ENCODE measurements around the gene RBM3.

DNA sequence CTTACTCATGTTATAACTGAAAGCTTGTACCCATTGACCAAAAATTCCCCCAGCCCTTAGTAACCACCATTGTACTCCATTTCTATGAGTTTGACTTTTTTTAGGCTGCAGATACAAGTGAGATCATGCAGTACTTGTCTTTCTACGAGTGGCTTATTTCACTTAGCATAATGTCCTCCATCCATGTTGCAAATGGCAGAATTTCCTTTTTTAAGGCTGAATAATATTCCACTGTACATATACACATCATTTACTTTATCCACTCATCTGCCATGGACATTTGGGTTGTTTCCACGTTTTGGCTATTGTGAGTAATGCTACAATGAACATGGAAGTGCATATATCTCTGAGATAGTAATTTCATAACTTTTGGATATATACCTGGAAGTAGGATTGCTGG is 10.4 kb downstream of the RBM3 start:
- TF ChIP-seq, protein P1, sequence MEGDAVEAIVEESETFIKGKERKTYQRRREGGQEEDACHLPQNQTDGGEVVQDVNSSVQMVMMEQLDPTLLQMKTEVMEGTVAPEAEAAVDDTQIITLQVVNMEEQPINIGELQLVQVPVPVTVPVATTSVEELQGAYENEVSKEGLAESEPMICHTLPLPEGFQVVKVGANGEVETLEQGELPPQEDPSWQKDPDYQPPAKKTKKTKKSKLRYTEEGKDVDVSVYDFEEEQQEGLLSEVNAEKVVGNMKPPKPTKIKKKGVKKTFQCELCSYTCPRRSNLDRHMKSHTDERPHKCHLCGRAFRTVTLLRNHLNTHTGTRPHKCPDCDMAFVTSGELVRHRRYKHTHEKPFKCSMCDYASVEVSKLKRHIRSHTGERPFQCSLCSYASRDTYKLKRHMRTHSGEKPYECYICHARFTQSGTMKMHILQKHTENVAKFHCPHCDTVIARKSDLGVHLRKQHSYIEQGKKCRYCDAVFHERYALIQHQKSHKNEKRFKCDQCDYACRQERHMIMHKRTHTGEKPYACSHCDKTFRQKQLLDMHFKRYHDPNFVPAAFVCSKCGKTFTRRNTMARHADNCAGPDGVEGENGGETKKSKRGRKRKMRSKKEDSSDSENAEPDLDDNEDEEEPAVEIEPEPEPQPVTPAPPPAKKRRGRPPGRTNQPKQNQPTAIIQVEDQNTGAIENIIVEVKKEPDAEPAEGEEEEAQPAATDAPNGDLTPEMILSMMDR (IDR thresholded peaks at IDR 0.05): no peak
- no peak for TF ChIP-seq POLR2A (IDR thresholded peaks at IDR 0.05)

Data from adrenal gland (tissue), 5 donors.